Measurements from ENCODE around the gene MACROD1.

- peak; percentile 93 to 100 (median 96) for TF ChIP-seq CTCF (IDR thresholded peaks at IDR 0.05)
- peak in 1 of 4 donors; percentile 30 for TF ChIP-seq POLR2AphosphoS5 (IDR thresholded peaks at IDR 0.05)
- no peak for TF ChIP-seq EP300 (IDR thresholded peaks at IDR 0.05)
Measured at GRCh38 chr11:64152841-64153691, 12.8 kb downstream of the MACROD1 start.
